ENCODE measurements around the gene ZMAT5.
A peak's percentile ranks its signal among the peaks of the same experiment; 100 is the strongest.

The ZMAT5 gene

GRCh38 chr22:29751669-29752068, 15.1 kb downstream of the ZMAT5 start:
- DNase-seq = no peak

- no peak for DNase-seq
Measured at GRCh38 chr22:29750559-29751538, 16.0 kb downstream of the ZMAT5 start.

GRCh38 chr22:29750029-29750428, 16.8 kb downstream of the ZMAT5 start:
- DNase-seq = no peak

- DNase-seq = no peak
Measured at GRCh38 chr22:29748248-29748893, 18.4 kb downstream of the ZMAT5 start.

GRCh38 chr22:29747832-29748231, 19.0 kb downstream of the ZMAT5 start:
- DNase-seq = no peak

GRCh38 chr22:29744902-29745301, 21.9 kb downstream of the ZMAT5 start:
- DNase-seq = peak; percentile 91

- no peak for DNase-seq
Measured at GRCh38 chr22:29742326-29742725, 24.5 kb downstream of the ZMAT5 start.

GRCh38 chr22:29741926-29742325, 24.9 kb downstream of the ZMAT5 start:
- no peak for DNase-seq

GRCh38 chr22:29740216-29740615, 26.6 kb downstream of the ZMAT5 start:
- no peak for DNase-seq

- DNase-seq = no peak
Measured at GRCh38 chr22:29739346-29739875, 27.4 kb downstream of the ZMAT5 start.

GRCh38 chr22:29738118-29738815, 28.5 kb downstream of the ZMAT5 start:
- DNase-seq = no peak

GRCh38 chr22:29737251-29738117, 29.3 kb downstream of the ZMAT5 start:
- DNase-seq = no peak

- DNase-seq = no peak
Measured at GRCh38 chr22:29735416-29735815, 31.4 kb downstream of the ZMAT5 start.

- no peak for DNase-seq
Measured at GRCh38 chr22:29734838-29735237, 32.0 kb downstream of the ZMAT5 start.

GRCh38 chr22:29734406-29734805, 32.4 kb downstream of the ZMAT5 start:
- DNase-seq = no peak

GRCh38 chr22:29733362-29734201, 33.2 kb downstream of the ZMAT5 start:
- DNase-seq = peak; percentile 60

GRCh38 chr22:29732883-29733282, 33.9 kb downstream of the ZMAT5 start:
- DNase-seq = peak; percentile 24

GRCh38 chr22:29731058-29731850, 35.6 kb downstream of the ZMAT5 start:
- no peak for DNase-seq

GRCh38 chr22:29729161-29729560, 37.6 kb downstream of the ZMAT5 start:
- no peak for DNase-seq

GRCh38 chr22:29727131-29727523, 39.7 kb downstream of the ZMAT5 start:
- DNase-seq = no peak

Measured in DMS79 treated with DMSO at 0.1 percent for 48 hours (cell line).